Inflammatory macrophage (primary cell): Measurements from ENCODE around the gene ING1.
A peak's percentile ranks its signal among the peaks of the same experiment; 100 is the strongest.
"Not testable (repeated sequence)": the region's sequence is repeated elsewhere in the genome, so short reads cannot be mapped to it uniquely, and the experiment has no call there.

Experiments
- DNase-seq, 2 donors: peaks; one replicate each; pipeline ENCODE4 v3.0.0-alpha.2; 2020 to 2022

ING1 gene

DNA sequence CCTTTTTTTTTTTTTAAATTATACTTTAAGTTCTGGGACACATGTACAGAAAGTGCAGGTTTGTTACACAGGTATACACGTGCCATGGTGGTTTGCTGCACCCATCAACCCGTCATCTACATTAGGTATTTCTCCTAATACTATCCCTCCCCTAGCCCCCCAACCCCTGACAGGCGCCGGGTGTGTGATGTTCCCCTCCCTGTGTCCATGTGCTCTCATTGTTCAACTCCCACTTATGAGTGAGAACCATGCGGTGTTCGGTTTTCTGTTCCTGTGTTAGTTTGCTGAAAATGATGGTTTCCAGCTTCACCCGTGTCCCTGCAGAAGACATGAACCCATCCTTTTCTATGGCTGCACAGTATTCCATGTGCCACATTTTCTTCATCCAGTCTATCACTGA, 17.7 kb upstream of the ING1 start:
- DNase-seq = not testable (repeated sequence)

DNA sequence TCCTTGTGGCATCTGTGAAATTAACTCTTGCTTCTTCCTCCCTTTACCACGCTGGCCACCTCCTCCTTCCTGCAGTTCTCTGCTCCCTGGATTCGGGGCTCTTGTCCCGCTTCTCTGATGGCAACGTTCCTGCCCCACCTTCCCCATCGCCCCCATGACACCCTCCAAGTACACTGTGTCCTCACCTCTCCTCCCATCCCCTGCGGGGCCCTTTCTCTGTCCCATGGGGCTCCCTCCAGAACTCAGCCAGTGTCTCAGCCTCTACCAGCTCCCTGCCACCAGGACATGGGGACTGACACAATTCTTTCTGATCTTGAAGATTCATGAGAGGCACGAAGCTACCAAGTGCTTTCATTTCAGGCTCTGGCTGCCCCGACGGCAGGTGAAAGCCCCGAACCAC, 16.7 kb upstream of the ING1 start:
- no peak for DNase-seq

DNA sequence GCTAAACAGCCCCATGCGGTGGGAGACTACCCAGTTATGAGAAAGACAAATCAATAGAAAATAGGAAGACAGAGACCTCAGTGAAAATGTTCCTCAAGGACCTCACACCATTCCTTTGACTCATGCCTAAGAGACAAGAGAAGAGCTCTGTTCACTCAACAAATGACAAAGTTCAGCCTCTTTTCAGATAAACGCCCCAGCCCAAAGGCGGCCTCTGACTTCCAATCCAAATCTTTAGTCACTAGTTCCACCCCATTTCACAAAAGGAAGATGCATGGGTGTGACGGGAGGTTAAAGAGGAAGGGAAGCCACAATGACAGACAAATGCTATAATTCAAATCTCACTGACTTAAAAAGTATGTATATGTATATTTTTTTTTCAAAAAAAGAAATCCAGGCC, 15.7 kb upstream of the ING1 start:
- peak; percentile 76 to 88 for DNase-seq

DNA sequence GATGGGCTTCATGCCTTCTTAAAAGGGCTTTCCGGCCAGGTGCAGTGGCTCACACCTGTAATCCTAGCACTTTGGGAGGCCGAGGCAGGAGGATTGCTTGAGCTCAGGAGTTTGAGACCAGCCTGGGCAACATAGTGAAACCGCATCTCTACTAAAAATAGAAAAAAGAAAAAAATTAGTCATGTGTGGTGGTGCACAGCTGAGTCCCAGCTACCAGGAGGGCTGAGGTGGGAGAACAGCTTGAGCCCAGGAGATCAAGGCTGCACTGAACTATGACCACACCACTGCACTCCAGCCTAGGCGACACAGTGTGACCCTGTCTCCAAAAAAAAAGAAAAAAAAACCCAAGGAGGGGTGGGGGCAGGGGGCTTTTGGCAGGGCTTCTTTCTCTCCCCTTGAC, 14.8 kb upstream of the ING1 start:
- DNase-seq = no peak

DNA sequence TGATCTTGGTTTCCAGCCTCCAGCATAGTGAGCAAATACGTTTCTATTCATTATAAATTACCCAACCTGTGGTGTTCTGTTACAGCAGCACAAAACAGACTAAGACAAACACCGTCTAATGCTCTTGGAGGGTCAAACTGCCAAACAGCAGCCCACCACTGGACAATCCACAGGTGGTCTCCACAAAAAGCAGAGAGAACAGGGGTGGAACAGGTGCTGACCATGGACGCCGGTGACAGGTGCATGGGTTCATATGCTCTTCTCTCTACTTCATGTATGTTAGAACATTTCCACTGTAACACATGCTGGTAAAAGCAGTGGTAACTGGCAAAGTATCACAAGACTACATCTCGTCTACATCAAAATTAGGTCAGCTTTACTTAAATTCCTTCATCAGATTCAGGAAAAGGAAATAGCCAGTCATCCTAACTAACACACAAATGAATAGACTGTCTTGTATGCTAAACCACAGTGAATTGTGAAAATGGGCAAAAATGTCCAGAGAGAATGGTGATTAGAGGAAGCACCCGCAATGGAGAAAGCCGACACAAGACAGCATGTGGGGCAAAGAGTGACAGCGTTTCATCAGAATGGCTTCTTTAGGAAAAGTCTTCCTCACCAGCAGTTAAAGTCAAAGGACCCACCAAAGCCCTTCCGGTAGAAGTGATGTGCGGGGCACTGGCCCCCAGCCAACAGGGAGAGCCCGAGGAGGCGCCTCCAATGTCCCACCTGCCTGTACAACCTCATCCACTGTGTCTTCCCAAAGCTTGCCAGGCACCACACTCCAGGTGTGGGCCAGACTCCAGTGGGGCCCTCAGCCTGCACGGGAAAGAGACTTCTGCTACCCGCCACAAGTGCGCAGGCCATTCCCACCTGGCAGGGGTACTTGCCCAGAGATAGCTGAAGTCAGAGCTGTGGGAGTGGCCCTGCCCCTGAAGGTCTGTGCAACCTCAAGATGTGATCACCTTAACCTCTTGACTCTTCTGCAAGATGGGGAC, 14.1 kb upstream of the ING1 start:
- DNase-seq = peak; percentile 82 to 92

DNA sequence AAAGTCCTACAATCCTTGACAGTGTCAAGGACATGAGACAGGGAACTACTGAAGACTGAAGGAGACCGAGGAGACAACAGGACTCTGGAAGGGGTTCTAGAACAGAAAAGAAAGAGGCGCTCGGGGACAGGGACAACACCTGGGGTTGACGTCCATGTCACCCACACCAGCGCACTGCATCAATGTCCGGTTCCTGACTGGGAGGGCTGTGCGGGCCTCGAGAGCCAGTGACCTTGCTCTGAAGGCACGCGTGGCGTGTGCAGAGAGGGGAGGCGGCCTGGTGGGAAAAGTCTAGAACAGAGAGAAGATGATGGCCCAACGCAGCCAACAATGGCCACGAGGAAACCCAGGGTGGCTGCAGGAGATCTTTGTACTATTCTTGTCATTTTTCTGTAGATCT, 13.3 kb upstream of the ING1 start:
- DNase-seq = no peak

DNA sequence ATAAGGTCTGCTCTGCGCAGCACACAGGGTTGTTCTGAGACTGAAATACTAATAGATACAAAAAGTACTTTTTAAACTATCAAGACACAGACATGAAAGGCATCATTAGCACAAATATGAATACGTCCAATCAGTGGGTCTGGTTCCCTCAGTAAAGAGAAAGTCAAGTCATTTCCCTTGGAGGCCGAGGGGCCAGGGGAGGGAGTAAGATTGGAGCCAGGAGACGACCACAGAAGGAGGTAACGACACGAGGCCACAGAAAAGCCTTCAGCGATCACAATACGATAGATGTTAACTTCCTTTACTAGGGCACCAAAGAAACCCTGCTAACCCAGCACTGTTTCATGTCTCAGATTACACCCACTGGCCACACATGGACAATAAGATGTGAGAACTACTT, 12.9 kb upstream of the ING1 start:
- DNase-seq = no peak

DNA sequence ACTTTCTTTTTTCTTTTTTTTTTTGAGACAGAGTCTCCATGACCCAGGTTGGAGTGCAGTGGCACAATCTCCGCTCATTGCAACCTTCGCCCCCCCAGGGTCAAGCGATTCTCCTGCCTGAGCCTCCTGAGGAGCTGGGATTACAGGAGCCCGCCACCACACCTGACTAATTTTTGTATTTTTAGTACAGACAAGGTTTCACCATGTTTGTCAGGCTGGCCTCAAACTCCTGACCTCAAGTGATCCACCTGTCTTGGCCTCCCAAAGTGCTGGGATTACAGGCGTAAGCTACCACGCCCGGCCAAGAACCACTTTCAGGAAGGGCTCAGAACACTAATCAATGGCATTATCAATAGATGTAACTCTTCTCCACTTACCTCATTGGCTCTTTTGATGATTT, 12.4 kb upstream of the ING1 start:
- DNase-seq = not testable (repeated sequence)

DNA sequence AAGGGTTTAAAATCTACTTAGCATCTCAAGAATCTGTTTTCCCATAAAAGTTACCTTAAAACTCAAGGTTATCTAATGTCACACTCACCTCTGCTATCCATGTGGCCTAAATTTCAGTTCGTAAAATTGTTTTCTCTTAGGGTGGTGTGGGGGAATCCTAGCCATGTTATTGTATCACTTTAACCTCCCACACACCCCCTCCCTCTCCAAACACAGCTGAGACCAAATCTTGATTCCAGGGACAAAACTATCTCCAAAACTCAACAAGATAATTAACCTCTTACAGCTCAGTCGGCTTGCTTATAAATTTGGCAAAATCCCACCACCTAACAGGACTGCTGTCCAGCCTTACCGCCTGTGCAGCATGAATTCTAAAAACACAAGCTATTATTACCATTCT, 11.4 kb upstream of the ING1 start:
- DNase-seq = no peak

DNA sequence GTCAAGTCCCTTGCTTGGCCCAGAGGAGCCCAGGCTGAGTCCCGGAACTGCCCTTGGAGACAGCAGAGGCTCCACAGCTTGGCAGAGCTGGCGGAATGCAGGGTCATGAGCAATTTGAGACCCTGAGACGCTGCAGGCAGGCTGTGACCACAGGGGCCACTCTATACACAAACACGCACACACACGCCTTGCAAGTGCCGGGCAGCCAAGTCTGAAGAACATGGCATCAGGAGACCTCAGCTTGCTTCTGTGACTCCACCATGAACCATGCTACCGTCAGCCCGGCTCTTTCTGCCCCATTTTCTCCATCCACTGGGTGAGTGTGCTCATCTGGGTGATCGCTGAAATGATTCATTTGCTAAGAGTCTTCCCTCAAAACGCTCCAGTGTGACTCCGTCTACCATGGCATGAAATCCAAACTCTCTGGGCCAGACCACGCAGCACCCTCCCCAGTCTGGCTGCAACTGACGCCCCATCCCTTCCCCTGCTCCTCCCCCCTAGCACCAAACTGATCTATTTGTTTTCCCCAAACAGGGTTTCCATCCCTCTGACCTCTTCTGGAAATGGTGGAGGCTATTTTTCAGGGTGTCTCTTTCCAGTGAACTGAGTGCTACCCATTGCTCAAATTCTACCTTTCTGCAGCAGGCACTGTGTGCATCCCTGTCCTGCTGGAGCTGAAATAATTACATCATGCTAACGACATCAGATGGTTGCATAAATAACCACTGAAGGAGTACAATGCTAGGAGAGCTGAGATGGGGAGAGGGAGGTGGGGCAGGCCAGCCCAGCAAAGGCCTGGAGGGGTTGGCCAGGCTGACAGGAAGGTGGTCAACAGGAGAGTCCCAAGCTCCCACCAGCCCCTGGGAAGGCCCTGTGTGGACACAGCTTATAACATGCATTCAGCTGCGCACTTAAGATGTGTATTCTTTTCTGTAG, 10.6 kb upstream of the ING1 start:
- no peak for DNase-seq

DNA sequence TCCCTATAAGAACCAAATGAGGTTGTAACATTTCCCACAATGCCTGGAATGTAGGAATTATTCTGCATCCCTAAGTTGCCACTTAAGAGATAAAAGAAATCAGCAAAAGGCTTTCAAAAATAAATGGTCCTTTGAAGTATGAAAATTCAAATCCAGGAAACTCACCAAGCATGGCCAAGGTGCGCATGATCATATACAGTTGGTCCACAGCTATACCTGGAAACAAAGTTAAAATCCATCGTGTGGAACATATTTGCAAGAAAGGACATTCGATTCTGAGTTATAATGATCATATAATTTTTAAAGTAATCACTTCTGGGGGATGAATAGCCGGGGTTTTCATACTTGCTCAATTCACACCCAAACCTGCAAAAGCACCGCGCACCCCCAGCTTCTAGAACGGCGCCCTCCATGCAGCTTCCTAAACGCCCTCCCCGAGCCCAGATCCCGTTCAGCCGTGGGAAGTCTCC, 8.1 kb upstream of the ING1 start:
- no peak for DNase-seq

DNA sequence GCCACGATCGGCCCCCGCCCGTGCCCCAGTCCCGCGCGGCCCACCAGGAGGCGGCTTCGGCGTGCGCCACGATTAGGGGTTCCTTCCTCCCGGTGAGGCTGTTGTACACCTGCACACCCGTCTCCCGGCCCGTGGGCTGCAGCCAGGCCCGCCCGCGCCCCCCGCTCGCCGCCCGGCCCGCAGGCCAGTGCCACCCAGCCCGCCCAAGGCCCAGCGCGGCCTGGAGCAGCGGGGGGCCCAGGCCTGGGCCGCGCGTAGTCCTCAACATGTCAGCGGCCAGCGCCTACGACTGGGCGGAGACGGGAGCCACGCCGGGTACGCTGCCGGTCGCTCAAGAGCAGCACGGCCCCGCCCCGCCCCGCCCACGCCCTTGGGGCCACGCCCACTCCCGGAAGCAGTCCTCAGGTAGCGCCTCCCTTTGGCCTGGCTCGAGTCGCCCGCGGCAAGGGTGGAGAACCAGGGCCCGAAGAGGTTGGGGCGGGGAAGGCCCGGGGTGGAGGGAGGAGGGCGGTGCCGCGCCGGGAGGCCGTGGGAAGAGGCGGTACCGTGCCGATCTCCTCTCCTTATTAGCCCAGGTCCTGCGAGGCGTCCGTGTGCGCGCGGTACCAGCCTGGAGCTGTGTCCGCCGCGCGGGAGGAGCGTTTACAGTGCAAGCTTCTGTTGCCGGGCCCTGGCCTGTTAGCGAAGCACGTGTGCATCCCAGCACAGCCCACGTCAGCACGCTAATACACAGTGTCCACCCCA, 7.5 kb upstream of the ING1 start, which contains the start of gene CARS2:
CARS2 (minus strand) TSS at position 291 of the 744 bp plus-strand sequence; CDS start at position 268, 23 bp downstream.
- peak; percentile 98 for DNase-seq

DNA sequence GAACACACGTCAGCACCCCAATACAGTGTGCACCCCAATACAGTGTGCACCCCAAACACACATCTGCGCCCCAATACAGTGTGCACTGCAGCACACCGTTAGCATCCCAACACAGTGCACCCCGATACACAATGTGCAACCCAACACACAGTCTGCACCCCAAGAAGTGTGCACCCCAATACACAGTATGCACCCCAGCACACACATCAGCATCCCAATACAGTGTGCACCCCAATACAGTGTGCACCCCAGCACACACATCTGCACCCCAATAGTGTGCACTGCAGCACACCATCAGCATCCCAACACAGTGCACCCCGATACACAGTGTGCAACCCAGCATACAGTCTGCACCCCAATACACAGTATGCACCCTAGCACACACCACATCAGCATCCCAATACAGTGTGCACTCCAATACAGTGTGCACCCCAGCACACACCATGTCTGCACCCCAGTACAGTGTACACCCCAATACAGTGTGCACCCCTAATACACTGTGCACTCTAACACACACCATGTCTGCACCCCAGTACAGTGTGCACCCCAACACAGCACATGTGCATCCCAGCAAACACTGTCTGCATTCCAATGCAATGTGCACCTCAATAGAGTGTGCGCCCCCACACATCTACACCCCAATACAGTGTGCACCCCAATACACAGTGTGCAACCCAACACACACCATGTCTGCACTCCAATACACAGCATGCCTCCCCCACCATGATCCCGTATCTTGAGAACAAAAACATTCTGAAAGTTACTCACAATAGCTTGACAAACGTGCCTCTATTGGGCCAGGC, 6.7 kb upstream of the ING1 start:
- DNase-seq = no peak

DNA sequence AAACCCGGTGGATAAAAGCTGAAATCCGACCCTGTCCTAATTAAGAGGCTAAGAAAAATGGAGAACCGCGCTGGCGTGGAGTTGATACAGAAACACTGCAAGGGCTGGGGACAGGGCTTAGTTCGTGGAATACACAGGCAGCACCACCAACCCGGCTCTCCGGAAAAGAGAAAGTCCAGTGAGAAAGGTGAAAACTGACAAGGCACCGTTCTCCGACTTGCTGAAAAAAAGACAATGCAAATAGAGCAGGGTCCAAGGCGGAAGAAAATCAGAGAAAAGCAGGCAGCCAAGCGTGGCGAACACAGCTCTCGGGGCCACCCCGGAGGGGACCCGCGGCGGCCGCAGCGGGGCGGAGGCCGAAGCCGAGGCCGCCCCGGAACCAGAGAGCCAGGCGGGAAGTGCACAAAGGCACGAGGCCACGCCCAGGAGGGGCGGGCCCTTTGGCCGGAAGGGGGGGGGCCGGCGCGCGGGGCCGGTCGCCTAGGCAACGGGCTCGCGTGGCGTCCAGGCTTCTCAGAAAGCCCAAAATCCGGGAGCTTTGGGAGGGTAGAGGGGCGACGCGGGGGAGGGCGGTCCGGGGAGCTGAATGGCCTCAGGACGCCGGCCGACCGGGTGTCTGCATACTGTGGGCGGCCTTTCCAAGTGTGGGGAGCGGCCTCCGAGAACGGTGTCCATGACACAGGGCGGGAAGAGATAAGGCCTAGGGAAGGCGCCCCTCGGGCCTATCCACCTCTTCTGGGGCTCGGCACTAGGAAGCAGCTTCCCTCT, 1.2 kb upstream of the ING1 start:
- peak; percentile 88 to 93 for DNase-seq

DNA sequence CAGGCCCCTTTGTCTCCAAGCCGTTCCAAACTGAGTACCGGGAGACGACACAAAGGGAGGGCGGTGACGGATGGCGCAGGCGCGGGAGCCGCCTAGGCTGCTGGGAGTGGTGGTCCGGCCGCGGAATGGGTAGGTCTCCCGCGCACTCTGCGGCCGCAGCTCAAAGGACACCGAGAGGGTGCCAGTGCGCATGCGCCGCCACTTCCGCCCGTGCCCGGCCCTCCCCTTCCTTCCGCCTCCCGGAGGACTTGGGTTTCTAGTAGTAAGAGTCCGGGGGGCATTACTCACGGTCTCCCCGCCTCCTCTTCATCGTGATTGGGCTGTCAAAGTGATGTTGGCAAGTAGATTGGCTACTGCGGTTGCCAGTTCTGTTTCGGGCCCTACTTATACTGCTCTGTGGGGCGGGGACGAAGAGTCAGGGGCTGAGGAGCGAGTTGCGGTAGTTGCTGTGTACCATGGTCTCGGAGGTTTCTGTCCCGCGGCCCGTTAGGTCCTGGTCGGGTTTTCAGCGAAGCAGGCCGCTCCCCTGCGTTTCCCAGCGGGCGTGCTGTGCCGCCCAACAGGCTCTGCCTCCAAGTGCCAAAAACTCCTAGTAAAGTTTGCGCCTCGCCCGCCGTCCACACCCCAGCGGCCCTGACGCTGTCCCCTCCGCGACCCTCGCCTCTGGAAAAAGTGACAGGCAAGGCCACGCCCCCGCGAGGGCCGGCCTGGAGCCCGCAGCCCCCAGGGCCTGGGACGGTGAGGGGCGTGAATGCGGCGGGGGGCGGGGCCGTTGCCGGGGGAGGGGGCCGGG, 455 bp upstream of the ING1 start:
- peak; percentile 99 for DNase-seq

DNA sequence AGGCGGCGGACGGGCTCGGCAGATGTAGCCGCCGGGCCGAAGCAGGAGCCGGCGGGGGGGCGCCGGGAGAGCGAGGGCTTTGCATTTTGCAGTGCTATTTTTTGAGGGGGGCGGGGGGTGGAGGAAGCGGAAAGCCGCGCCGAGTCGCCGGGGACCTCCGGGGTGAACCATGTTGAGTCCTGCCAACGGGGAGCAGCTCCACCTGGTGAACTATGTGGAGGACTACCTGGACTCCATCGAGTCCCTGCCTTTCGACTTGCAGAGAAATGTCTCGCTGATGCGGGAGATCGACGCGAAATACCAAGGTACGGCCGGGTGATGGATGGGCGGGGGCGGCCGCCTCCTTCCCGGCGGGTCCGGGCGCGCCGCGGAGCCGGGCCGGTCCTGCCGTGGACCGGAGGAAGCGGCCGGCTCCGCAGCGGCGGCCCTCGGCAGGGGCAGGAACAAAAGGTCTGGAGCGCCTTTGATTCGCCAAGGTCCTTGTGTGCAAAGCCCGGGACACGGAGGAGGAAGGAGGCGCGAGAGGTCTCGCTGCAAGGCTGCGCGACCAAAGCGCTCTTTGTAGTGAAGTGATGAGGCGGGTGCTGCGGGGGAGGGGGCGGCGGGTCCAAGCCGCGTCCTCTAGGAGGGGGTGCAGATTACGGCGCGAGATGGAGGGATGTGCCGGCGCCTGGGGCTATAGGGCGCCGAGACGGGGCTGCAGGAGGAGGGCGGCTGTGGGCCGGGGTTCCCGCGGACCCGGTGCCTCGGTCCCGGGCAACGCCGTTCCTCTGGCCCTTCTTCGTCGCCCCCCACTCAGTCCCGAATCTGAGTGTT, 689 bp downstream of the ING1 start:
- peak; percentile 54 to 72 for DNase-seq

DNA sequence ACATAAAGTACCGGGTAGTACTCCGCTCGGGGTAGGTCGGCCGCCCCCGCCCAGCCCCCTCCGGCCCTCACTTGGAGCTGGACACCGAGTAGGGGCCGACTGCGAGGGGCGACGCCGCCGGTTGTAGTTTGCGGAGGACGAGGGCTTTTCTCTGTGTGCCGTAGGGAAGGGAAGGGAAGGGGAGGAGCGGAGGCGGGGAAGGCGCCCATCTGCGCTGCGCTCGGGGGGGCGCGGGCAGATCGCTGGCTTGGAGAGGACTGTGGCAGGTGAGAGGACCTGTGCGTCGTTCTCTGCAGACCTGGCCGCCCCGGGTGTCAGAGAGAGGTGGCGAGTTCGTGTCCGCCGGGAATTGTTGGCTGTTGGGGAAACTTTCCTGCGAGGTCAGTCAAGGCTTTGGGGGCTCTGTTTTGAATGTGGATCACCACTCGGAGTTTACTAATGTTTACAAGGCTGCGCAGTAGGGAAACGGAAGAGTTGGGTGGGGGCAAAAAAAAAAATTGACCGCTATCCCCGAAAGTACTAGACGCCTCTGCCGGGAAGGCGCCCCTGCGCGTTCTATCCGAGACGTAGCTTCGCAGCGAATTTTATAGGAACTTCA, 1.4 kb downstream of the ING1 start:
- peak; percentile 15 to 32 for DNase-seq
